WTC11 (cell line): ENCODE results near the gene CBX7. TPM values are rescaled to one million over a fixed set of nuclear protein-coding genes. Genes with fewer than 3 reads are reported as not detected.
A peak's percentile ranks its signal among the peaks of the same experiment; 100 is the strongest.

Source experiments
- ATAC-seq: fragments of 200-7000 bp; cut with Tn5 transposase; 2 replicates; pipeline ENCODE4 v1.10.0; 2021; ENCODE audit warnings: mild to moderate bottlenecking, moderate library complexity
- CTCF ChIA-PET: fragments of 300-600 bp; sonication (Branson Sonifier 250); formaldehyde crosslinking; loops from one replicate; lab custom pipeline; 2021; ENCODE audit warnings: antibody characterized with exemption; lab: Charles Lee
- POLR2A ChIA-PET: fragments of 350-600 bp; sonication (Branson Sonifier 250); formaldehyde crosslinking; loops from one replicate; lab custom pipeline; 2021; ENCODE audit warnings: antibody characterized with exemption; lab: Charles Lee
- DNase-seq: peaks from one replicate; pipeline ENCODE4 v3.0.0; 2021; ENCODE audit warnings: low spot score
- H3K27ac Mint-ChIP-seq: 2 replicates; pipeline ENCODE4 v1.8.0; 2021; ENCODE audit warnings: mixed read lengths
- H3K27me3 Mint-ChIP-seq: 2 replicates; pipeline ENCODE4 v1.8.0; 2021; ENCODE audit warnings: low read depth, mild to moderate bottlenecking, moderate library complexity, mixed read lengths
- H3K36me3 Mint-ChIP-seq: 2 replicates; pipeline ENCODE4 v1.8.0; 2021; ENCODE audit warnings: mixed read lengths
- H3K4me1 Mint-ChIP-seq: 2 replicates; pipeline ENCODE4 v1.8.0; 2022; ENCODE audit warnings: mixed read lengths
- H3K4me3 Mint-ChIP-seq: 2 replicates; pipeline ENCODE4 v1.8.0; 2021; ENCODE audit warnings: mild to moderate bottlenecking, moderate library complexity, mixed read lengths
- H3K9me3 Mint-ChIP-seq: 2 replicates; pipeline ENCODE4 v1.8.0; 2021; ENCODE audit warnings: mixed read lengths
- ATF2 ChIP-seq: sonication (generic); formaldehyde crosslinking; IDR thresholded peaks from 2 replicates; pipeline ENCODE4 v1.8.1; 2022; ENCODE audit warnings: low read depth, missing genetic modification reagents, borderline replicate concordance
- CREM ChIP-seq: sonication (generic); formaldehyde crosslinking; IDR thresholded peaks from 2 replicates; pipeline ENCODE4 v1.8.1; 2022; ENCODE audit warnings: mild to moderate bottlenecking, missing genetic modification reagents, moderate library complexity
- ELF4 ChIP-seq: sonication (generic); formaldehyde crosslinking; IDR thresholded peaks from 2 replicates; pipeline ENCODE4 v1.8.1; 2022; ENCODE audit warnings: low read depth, mild to moderate bottlenecking, moderate library complexity, missing genetic modification reagents
- ESRRA ChIP-seq: sonication (generic); formaldehyde crosslinking; IDR thresholded peaks from 2 replicates; pipeline ENCODE4 v1.8.1; 2022; ENCODE audit warnings: mild to moderate bottlenecking, missing genetic modification reagents, borderline replicate concordance
- FOXJ3 ChIP-seq: sonication (generic); formaldehyde crosslinking; IDR thresholded peaks from 2 replicates; pipeline ENCODE4 v1.9.0; 2021; ENCODE audit warnings: missing genetic modification reagents, mild to moderate bottlenecking, borderline replicate concordance
- FOXP1 ChIP-seq: sonication (generic); formaldehyde crosslinking; IDR thresholded peaks from 2 replicates; pipeline ENCODE4 v1.8.0; 2022; ENCODE audit warnings: missing genetic modification reagents, mild to moderate bottlenecking, moderate library complexity, borderline replicate concordance
- GRHL2 ChIP-seq: fragments of 250-450 bp; sonication (Bioruptor Pico); IDR thresholded peaks from 2 replicates; pipeline ENCODE4 v1.8.0; 2022; ENCODE audit warnings: mild to moderate bottlenecking, moderate library complexity; ENCODE audit not compliant: insufficient replicate concordance, severe bottlenecking
- GTF2I ChIP-seq: fragments of 250-450 bp; sonication (Bioruptor Pico); conservative IDR thresholded peaks from 2 replicates; pipeline ENCODE4 v1.4.0; 2021; ENCODE audit warnings: mild to moderate bottlenecking
- IRF2 ChIP-seq: sonication (generic); formaldehyde crosslinking; IDR thresholded peaks from 2 replicates; pipeline ENCODE4 v1.8.0; 2022; ENCODE audit warnings: low read depth, missing genetic modification reagents, borderline replicate concordance
- JAZF1 ChIP-seq: fragments of 250-450 bp; sonication (Bioruptor Pico); IDR thresholded peaks from 2 replicates; pipeline ENCODE4 v1.9.0; 2021; ENCODE audit warnings: moderate library complexity, mild to moderate bottlenecking, inconsistent platforms
- KAT7 ChIP-seq: sonication (generic); formaldehyde crosslinking; IDR thresholded peaks from 2 replicates; pipeline ENCODE4 v1.8.1; 2023; ENCODE audit warnings: missing genetic modification reagents, mild to moderate bottlenecking, borderline replicate concordance
- MAX ChIP-seq: sonication (generic); formaldehyde crosslinking; IDR thresholded peaks from 2 replicates; pipeline ENCODE4 v1.8.0; 2022; ENCODE audit warnings: mild to moderate bottlenecking, missing genetic modification reagents
- NFE2L1 ChIP-seq: sonication (generic); formaldehyde crosslinking; IDR thresholded peaks from 2 replicates; pipeline ENCODE4 v1.8.1; 2023; ENCODE audit warnings: missing genetic modification reagents
- NFYB ChIP-seq: sonication (generic); formaldehyde crosslinking; conservative IDR thresholded peaks from 2 replicates; pipeline ENCODE4 v1.8.0; 2022; ENCODE audit warnings: low read depth, missing genetic modification reagents
- NR2C2 ChIP-seq: sonication (generic); formaldehyde crosslinking; IDR thresholded peaks from 2 replicates; pipeline ENCODE4 v1.8.0; 2022; ENCODE audit warnings: mild to moderate bottlenecking, missing genetic modification reagents
- SOX15 ChIP-seq: fragments of 250-450 bp; sonication (Bioruptor Pico); IDR thresholded peaks from 2 replicates; pipeline ENCODE4 v1.9.0; 2021; ENCODE audit warnings: mild to moderate bottlenecking
- STAT6 ChIP-seq: sonication (generic); formaldehyde crosslinking; conservative IDR thresholded peaks from 2 replicates; pipeline ENCODE4 v1.8.1; 2023; ENCODE audit warnings: mild to moderate bottlenecking, low read depth, missing genetic modification reagents, moderate library complexity
- TP53 ChIP-seq: sonication (generic); formaldehyde crosslinking; IDR thresholded peaks from 2 replicates; pipeline ENCODE4 v1.8.1; 2023; ENCODE audit warnings: mild to moderate bottlenecking, missing genetic modification reagents
- ZMAT4 ChIP-seq: fragments of 250-450 bp; sonication (Bioruptor Pico); IDR thresholded peaks from 2 replicates; pipeline ENCODE4 v1.9.0; 2021; ENCODE audit warnings: mild to moderate bottlenecking
- ZNF263 ChIP-seq: sonication (generic); formaldehyde crosslinking; IDR thresholded peaks from 2 replicates; pipeline ENCODE4 v1.8.1; 2022; ENCODE audit warnings: low read depth, mild to moderate bottlenecking, moderate library complexity, missing genetic modification reagents
- ZNF317 ChIP-seq: sonication (generic); formaldehyde crosslinking; IDR thresholded peaks from 2 replicates; pipeline ENCODE4 v1.8.1; 2023; ENCODE audit warnings: low read depth, mild to moderate bottlenecking, moderate library complexity, missing genetic modification reagents, borderline replicate concordance
- ZNF396 ChIP-seq: fragments of 250-450 bp; sonication (Bioruptor Pico); IDR thresholded peaks from 2 replicates; pipeline ENCODE4 v1.8.0; 2021; ENCODE audit warnings: mild to moderate bottlenecking, moderate library complexity, borderline replicate concordance
- ZNF423 ChIP-seq: fragments of 250-450 bp; sonication (Bioruptor Pico); IDR thresholded peaks from 2 replicates; pipeline ENCODE4 v2.1.2; 2022; ENCODE audit warnings: mild to moderate bottlenecking, moderate library complexity
- total RNA-seq: library from RNA; stranded (reverse); gene quantifications from 3 replicates; pipeline ENCODE4 v1.2.3, GENCODE V29; 2021
- TF ChIP-seq, protein P1 (sequence below): sonication (generic); formaldehyde crosslinking; IDR thresholded peaks from 2 replicates; pipeline ENCODE4 v1.8.0; 2023; ENCODE audit warnings: missing genetic modification reagents
- TF ChIP-seq, protein P2 (sequence below): fragments of 200-600 bp; IDR thresholded peaks from 2 replicates; pipeline ENCODE4 v1.8.0; 2022; ENCODE audit warnings: antibody characterized with exemption
- TF ChIP-seq, protein P3 (sequence below): fragments of 250-450 bp; sonication (Bioruptor Pico); conservative IDR thresholded peaks from 2 replicates; pipeline ENCODE4 v1.9.0; 2021; ENCODE audit warnings: mild to moderate bottlenecking

Gene CBX7
- total RNA-seq, 1 experiment from 2014 or later: 10.6 TPM

DNA sequence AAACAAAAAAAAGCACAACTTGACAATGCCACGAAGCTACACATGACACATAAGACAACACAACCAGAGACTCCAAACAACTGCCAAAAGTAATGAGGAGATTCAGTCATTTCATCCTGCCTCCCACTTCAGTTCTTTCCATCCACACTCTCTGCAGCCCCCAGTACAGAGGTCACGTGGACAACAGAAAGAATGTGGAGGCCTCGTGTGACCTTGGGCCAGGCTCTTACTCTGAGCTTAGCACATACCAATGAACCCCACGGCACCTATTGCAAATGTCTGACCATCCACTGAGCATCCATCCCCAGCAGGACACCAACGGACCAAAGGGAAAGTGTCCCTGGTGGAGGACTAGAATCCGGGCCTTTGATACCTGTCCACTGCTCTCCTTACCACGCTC is 12.5 kb downstream of the CBX7 start:
- Mint-ChIP-seq H3K4me3 (no peak overlapping the region), H3K4me1 (peaks cover 21% of the 10 kb centered on the region), H3K27ac (no peak overlapping the region), H3K9me3 (no peaks in the 10 kb centered on the region), H3K36me3 (no peaks in the 10 kb centered on the region), H3K27me3 (peaks cover 2% of the 10 kb centered on the region)
- CTCF ChIA-PET: interaction anchor here (1.1 kb wide), 1 partner anchor 12 kb away, joined by 6 read pairs; no protein-coding TSS in a partner anchor
- ATAC-seq (no peak), DNase-seq (no peak)
- POLR2A ChIA-PET: interaction anchor here (1.1 kb wide), 1 partner anchor 180 kb away, joined by 3 read pairs; no protein-coding TSS in a partner anchor
- TF ChIP-seq, protein P1, sequence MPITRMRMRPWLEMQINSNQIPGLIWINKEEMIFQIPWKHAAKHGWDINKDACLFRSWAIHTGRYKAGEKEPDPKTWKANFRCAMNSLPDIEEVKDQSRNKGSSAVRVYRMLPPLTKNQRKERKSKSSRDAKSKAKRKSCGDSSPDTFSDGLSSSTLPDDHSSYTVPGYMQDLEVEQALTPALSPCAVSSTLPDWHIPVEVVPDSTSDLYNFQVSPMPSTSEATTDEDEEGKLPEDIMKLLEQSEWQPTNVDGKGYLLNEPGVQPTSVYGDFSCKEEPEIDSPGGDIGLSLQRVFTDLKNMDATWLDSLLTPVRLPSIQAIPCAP (CRISPR knock-in tag): no peak
- TF ChIP-seq IRF2 (CRISPR knock-in tag) (no peak), ZNF423 (no peak), NFYB (CRISPR knock-in tag) (no peak), FOXP1 (CRISPR knock-in tag) (no peak), FOXJ3 (CRISPR knock-in tag) (no peak), ZNF263 (no peak), MAX (CRISPR knock-in tag) (no peak), ZMAT4 (CRISPR knock-in tag) (no peak)

DNA sequence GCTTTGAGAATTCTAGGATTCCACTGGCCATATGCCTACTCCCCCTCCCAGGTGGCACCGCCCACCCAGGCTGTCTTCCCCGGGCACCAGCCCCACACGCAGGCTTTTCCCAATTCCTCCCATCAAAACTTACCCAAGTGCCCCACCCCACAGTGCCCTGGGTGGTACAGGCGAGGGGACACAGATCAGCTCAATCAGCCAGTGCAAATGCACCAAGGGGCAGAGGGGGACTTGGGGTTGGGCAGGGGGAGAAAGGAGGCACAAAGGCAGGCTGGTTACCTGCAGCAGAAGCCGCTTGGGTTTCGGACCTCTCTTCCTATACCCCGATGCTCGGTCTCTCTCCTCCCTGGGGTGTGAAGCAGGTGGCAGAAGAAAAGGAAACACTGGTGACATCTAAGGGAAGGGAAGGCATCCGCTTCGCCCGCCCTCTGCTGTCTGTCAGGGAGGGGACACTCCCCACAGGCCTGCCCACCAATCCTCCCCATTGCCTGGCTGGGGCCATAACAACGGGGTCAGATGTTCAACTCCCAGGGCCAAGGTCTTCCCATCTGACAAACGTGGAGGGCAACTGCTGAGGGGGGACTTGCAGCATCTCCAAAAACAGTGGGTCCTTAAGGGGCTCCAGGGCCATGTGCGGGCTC is 14.0 kb downstream of the CBX7 start:
- ChIA-PET POLR2A (interaction anchor here (0.7 kb wide), 1 partner anchor 16 kb away, joined by 3 read pairs; no protein-coding TSS in a partner anchor), CTCF (interaction anchor here (0.6 to 1.2 kb wide), 5 partner anchors 15 to 268 kb away, joined by 3 to 7 read pairs (median 3); no protein-coding TSS in a partner anchor)
- Mint-ChIP-seq H3K27me3 (no peaks in the 10 kb centered on the region), H3K4me3 (no peak overlapping the region), H3K4me1 (peaks cover 10% of the 10 kb centered on the region), H3K9me3 (no peaks in the 10 kb centered on the region), H3K36me3 (no peaks in the 10 kb centered on the region), H3K27ac (no peak overlapping the region)
- ATAC-seq: peak; percentile 18
- no peak for DNase-seq
- no peak for TF ChIP-seq FOXJ3 (CRISPR knock-in tag)
- no peak for TF ChIP-seq JAZF1
- TF ChIP-seq ZNF263: no peak
- no peak for TF ChIP-seq ESRRA (CRISPR knock-in tag)
- no peak for TF ChIP-seq KAT7 (CRISPR knock-in tag)
- no peak for TF ChIP-seq ELF4 (CRISPR knock-in tag)
- TF ChIP-seq GTF2I (CRISPR knock-in tag): no peak
- no peak for TF ChIP-seq ZNF317 (CRISPR knock-in tag)
- no peak for TF ChIP-seq CREM (CRISPR knock-in tag)
- TF ChIP-seq, protein P2, sequence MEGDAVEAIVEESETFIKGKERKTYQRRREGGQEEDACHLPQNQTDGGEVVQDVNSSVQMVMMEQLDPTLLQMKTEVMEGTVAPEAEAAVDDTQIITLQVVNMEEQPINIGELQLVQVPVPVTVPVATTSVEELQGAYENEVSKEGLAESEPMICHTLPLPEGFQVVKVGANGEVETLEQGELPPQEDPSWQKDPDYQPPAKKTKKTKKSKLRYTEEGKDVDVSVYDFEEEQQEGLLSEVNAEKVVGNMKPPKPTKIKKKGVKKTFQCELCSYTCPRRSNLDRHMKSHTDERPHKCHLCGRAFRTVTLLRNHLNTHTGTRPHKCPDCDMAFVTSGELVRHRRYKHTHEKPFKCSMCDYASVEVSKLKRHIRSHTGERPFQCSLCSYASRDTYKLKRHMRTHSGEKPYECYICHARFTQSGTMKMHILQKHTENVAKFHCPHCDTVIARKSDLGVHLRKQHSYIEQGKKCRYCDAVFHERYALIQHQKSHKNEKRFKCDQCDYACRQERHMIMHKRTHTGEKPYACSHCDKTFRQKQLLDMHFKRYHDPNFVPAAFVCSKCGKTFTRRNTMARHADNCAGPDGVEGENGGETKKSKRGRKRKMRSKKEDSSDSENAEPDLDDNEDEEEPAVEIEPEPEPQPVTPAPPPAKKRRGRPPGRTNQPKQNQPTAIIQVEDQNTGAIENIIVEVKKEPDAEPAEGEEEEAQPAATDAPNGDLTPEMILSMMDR: no peak
- TF ChIP-seq NR2C2: no peak
- no peak for TF ChIP-seq TP53
- TF ChIP-seq ZNF396: no peak
- no peak for TF ChIP-seq GRHL2 (CRISPR knock-in tag)
- TF ChIP-seq, protein P3, sequence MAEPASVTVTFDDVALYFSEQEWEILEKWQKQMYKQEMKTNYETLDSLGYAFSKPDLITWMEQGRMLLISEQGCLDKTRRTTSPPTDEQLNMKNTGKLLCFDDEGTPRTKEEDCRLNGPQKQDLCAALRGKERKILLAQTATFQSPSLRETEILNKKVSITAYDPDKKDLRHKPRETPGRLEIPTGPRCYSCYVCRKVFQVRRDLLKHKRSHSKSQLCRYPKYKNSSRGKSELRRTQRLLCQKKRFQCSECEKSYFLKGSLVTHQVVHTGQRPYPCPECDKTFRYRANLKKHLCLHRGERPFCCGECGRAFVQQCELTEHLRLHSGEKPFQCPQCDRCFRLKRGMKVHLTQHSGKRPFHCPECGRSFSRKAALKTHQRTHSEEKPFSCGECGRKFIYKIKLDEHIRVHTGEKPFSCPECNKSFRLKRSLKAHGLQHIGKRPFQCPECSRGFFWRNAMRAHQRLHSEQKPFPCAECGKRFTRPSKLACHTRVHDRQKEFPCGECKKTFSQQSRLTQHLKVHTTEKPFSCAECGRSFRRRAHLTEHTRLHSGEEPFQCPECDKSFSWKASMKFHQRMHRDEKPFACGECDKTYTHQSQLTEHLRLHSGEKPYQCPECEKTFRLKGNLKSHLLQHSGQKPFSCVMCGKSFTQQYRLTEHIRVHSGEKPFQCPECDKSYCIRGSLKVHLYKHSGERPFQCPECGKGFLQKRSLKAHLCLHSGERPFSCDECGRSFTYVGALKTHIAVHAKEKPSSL (CRISPR knock-in tag): no peak
- no peak for TF ChIP-seq ATF2
- TF ChIP-seq STAT6 (CRISPR knock-in tag): no peak
- no peak for TF ChIP-seq SOX15 (CRISPR knock-in tag)
- no peak for TF ChIP-seq NFE2L1 (CRISPR knock-in tag)
